SKM-1 (cell line): Measurements from ENCODE around the gene TBC1D24.
"Not testable (repeated sequence)": the region's sequence is repeated elsewhere in the genome, so short reads cannot be mapped to it uniquely, and the experiment has no call there.

Source experiments
- DNase-seq: peaks from one replicate; lab custom pipeline; 2025; ENCODE audit not compliant: unreplicated experiment; lab: John Stamatoyannopoulos, UW

Gene TBC1D24

DNA sequence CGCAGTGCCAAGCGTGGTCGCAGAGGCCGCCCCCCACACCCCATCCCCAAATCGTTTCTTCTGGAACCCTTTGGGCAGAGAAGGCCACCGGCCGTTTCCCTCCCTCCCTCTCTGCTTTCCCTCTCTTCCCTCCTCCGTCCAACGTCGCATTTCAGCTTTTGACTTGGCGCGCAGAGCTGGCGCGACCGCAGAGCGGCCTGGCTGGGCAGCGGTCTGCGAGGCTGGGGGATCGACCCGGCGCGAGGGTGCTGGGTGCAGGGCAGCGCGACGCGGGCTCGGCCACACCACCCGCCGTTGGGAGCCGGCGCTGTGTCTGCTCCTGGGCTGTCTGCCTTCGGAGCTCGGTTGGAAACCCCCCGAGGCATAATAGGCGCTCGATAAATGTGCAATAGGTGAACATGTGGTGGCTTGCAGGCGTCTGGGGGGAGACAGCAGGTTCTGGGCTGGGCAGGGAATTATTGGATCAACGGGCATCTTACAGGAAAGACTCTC lies 6.6 kb upstream of the TBC1D24 start:
- no peak for DNase-seq

DNA sequence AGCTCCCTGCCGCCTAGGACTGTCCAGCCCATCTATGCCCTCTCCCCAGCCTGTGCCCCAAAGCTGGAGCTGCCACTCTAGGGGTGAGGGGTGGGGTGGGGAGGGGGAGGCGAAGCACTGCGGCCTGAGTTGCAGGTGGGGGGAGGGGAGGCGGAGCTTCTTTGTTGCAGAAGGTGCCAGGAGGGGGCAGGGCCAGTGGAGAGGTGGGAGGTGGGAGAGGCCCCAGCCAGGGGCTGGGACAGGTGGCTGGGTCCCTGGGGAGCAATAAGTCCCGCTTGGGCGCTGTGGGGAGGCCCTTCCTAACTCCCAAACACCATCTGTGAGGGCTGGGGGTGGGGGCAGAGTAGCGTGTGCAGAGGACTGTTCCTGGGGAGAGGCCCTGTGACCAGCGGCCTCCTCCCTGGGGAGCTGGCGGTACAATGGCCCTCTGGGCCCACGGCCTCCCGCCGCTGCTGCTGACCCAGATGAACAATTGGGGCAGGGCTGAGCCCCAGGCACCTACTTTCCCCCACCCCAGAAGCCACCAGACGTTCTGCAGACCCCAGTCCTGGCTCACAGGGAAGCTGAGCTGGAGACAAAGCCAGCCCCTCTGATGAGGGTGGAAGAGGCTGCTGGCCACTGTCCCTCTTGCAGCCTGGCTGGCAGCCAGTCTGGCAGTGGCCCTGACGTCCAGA lies 6.1 kb upstream of the TBC1D24 start:
- DNase-seq = no peak

DNA sequence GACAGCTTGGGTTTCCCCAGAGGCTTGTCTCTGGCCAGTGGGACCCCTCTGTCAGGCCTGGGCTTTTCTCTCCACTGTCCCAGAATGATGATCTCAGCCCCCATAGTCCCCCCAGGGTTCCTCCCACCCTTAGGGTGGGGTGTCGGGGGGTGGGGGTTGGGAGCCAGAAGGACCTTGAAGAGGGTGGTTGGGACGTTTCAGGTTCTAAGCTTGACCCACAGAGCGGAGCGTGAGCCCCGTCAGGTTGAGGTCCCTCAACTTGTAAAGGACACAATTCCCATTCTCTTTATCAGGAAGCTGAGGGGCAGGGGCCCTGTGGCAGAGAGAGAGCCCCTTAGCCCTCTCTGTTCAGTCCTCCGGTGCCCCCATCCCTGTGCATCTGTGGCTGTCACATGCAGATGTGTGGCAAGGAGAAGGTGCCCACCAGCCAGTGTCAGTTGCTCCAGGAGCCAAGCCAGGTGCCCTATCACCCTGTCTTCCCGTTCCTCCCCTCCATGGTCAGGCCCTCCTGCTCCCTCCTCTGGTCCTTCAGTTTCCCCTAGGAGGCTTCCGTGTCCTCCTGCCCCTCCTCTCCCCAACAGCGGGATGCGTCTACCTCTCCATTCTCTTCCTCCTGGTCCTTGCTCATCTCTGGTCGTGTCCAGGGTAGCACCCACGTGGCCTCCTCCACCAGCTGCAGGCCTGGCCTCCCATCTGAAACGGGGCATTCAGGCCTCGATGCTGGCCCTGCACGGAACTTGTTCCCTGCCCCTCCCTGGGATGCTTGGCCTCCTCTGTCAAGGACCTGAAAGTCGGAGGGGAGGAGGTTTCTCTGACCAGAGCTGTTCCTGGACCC lies 5.3 kb upstream of the TBC1D24 start:
- DNase-seq = no peak

DNA sequence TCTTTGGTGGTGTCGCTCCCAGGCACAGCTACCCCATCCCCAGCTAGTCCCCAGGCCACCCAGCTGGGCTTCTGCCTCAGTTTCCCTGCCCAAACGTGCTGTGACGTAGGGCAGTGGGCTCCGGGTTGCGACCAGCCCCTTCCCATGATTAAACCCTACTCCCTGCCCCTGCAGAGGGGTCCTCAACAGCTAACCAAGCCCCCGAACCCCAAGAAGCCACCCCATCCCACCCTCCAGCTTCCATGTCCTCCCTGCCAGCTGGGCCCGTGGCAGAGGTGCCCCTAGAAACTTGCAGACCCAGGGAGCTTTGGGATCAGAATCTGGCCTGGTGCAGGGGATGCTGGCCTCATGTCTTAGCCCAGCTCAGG lies 4.7 kb upstream of the TBC1D24 start:
- no peak for DNase-seq

DNA sequence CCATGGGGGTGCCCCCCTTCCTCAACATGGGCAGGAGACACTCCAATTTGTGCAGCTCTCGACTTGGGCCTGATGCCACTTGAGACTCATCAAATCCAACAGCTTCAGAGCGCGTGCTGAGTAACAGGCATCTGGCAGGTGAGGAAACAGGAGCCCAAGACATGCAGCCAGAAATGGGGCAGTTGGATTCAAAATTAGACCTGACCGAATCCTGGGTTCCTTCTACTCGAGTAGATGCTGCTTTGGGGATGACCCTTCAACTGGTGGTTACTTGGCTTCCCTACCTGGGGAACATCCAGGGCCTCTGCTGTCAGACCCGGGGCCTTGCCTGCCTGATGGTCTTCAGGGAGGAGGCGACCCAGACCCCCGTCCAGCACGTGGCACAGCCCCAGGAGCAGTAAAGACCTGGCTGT lies 4.3 kb upstream of the TBC1D24 start:
- DNase-seq = no peak

DNA sequence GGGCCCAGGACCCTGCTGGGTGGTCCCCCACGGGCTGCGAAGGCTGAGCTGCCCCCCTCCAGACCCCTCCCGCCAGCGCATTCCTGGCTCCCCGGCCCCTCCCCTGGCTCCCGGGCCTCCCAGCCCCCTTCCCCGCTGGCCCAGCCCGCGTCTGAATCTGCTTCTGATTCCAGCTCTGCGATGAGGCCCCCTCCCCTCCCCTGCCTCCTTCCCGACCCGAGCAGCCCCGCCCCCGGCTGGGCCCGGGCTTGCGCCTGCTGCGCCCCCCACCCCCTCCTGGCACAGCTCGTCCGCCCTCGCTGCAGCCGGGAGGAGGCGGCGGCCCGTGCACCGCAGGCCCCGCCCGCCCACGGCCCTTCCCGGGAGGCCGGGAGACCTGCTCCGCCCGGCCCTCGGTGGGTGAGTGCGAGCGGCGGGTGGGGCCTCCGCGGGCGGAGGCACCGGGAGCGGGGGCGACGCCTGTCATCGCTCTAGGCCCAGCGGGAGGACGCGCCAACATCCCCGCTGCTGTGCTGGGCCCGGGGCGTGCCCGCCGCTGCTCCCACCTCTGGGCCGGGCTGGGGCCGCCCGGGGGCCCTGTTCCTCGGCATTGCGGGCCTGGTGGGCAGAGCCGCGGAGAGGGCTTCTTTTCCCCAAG lies 3.8 kb upstream of the TBC1D24 start, which contains the start of gene NTN3:
Gene NTN3 (plus strand): TSS at position 282 of the 637 bp plus-strand sequence. CDS start 405 bp downstream, outside the sequence.
- DNase-seq = no peak

DNA sequence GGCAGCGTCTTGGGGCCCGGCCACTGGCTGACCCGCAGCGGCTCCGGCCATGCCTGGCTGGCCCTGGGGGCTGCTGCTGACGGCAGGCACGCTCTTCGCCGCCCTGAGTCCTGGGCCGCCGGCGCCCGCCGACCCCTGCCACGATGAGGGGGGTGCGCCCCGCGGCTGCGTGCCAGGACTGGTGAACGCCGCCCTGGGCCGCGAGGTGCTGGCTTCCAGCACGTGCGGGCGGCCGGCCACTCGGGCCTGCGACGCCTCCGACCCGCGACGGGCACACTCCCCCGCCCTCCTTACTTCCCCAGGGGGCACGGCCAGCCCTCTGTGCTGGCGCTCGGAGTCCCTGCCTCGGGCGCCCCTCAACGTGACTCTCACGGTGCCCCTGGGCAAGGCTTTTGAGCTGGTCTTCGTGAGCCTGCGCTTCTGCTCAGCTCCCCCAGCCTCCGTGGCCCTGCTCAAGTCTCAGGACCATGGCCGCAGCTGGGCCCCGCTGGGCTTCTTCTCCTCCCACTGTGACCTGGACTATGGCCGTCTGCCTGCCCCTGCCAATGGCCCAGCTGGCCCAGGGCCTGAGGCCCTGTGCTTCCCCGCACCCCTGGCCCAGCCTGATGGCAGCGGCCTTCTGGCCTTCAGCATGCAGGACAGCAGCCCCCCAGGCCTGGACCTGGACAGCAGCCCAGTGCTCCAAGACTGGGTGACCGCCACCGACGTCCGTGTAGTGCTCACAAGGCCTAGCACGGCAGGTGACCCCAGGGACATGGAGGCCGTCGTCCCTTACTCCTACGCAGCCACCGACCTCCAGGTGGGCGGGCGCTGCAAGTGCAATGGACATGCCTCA lies 3.1 kb upstream of the TBC1D24 start:
- DNase-seq = no peak

DNA sequence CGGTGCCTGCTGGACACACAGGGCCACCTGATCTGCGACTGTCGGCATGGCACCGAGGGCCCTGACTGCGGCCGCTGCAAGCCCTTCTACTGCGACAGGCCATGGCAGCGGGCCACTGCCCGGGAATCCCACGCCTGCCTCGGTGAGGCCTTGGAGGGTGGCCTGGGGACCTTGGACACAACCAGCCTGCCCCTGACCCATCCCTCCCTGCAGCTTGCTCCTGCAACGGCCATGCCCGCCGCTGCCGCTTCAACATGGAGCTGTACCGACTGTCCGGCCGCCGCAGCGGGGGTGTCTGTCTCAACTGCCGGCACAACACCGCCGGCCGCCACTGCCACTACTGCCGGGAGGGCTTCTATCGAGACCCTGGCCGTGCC lies 2.5 kb upstream of the TBC1D24 start:
- no peak for DNase-seq

DNA sequence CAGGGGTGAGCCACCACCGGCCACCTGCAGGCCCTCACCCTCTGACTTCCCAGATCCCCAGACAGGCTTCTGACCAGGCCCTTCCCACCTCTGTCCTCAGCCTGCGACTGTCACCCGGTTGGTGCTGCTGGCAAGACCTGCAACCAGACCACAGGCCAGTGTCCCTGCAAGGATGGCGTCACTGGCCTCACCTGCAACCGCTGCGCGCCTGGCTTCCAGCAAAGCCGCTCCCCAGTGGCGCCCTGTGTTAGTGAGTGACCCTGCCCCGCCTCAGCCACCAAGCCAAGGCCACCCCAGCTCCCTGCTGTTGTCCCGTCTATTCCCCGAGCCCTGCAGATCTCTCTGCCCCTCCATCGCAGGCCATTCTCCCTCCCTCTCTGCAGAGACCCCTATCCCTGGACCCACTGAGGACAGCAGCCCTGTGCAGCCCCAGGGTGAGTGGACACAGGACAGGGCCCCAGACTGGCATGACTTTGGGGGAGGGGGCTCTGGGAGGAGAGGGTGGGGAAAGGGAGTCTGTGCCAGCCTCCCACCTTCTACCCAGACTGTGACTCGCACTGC lies 2.0 kb upstream of the TBC1D24 start:
- no peak for DNase-seq

DNA sequence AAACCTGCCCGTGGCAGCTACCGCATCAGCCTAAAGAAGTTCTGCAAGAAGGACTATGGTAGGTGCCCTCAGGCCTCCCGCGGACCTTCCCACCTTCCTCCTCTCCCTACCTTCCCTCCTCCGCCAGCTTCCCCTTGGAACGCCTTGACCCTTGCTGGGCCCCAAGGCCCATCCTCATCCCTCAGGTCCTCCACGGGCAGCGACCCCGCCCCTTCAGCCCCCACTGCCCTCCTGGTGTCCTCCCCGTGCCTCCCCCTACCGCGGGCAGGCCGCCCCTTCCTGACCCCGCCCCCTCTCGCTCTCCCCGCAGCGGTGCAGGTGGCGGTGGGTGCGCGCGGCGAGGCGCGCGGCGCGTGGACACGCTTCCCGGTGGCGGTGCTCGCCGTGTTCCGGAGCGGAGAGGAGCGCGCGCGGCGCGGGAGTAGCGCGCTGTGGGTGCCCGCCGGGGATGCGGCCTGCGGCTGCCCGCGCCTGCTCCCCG lies 1.4 kb upstream of the TBC1D24 start:
- DNase-seq = no peak

DNA sequence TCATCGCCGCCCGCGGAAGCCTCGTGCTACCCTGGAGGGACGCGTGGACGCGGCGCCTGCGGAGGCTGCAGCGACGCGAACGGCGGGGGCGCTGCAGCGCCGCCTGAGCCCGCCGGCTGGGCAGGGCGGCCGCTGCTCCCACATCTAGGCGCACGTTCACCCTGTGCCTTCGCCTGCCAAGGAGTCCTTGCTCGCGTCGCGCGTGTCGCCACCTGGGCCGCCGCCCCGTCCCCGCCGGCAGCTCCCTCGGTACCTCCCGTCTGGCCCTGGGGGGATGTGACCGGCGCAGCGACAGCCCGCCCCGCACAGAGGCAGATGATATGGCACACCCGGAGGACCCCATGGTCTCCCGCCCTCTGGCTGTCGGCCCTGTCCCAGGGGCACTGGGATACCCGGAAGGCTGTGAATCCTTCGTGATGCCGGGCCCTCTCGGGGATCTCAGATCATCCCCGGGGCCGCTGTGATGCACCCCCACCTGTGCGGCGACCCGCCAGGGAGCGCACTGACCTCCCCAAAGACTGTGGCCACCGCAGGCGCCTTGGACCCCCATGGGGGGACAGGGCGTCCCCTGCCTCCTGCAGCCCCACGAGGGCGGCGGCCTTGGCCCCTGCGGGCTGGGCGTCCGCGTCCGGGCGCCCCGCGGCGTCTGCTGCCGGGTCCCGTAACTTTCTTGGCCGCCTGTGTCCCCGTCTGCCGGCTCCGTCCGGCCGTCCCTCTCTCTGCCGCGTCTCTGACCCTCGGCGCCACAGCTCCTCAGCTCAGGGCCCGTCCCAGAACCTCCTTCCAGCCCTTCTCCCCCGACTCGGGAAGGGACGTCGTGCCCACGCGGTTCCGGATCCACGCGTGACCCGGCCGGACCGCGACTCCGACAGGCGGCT lies 689 bp upstream of the TBC1D24 start:
- DNase-seq = peak; percentile 41

DNA sequence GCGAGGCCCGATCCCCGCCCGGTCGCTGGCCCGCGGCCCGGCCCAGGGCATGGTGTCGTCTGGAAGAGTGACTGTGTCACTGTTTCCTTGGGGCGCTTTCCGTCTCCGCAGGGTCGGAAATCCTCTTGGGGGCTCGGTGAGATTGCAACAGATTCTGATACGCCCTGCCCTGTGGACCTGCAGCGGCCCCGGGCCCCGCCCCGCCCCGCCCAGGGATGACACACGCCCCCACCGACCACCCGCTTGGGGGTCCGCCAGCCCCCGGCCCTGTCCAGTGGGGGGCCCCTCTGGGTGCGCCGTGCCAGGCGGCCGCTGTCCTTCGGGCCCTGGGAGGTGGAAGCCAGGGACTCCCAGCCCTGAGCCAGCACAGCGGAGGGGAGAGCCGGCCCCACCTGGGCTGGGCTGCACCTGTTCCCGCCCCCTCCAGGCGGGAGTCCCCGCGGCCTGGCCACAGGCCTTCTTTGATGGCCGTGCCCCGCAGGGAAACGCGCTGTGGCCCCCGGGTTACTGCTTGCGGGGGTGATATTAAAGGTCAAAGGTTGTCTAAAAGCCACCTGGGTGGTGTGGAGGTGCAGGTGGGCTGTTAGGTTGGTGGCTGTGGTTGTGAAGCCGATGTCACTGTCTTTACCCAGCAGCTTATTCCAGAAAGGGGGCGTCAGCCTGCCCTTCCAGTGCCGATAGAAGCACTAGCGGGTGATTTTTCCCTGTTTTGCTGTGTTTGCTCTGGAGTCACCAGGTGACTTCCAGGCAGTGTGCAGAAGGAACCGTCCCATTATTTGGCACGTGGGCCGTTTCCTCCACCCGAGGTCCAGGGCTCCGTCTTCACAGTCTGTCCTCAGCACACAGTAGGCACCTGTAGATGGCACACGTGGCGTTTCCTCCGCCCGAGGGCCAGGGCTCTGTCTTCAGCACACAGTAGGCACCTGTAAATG lies 752 bp downstream of the TBC1D24 start:
- no peak for DNase-seq

DNA sequence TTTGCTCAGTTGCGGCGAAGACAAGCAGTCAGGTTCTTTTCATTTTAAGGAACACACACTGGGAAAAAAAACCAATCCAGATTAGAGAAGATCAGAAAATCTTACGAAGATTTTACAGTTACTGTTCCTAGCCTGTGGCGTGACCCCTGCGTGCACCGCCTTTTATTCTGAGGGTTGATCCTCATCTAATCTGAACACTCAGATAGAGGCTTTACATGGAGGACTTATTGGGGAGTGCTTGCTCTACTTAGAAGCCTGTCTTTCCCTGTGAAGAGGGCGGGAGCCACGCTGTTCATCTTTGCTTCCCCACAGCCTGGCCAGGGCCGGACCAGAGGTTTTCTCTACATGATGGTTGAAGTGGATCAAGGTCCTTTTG lies 1.4 kb downstream of the TBC1D24 start:
- DNase-seq = no peak

DNA sequence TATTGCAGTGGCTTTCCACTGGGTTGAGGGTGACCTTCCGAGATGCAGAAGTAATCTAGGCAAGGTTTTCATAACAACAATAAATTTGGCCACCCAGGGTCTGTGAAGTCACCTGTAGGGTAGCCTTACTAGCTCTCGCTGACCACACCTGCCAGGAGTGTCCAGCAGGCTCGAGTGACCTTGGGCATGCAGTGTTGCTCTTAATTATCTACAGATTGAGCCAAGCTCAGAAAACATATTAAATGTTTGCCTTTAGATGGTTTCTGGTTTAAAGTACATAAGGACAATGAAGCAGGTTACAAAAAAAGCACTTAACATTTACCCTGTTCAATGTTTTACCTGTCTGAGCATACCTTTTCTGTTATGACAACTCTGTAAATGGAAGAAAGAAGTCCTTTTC lies 1.8 kb downstream of the TBC1D24 start:
- DNase-seq = no peak

DNA sequence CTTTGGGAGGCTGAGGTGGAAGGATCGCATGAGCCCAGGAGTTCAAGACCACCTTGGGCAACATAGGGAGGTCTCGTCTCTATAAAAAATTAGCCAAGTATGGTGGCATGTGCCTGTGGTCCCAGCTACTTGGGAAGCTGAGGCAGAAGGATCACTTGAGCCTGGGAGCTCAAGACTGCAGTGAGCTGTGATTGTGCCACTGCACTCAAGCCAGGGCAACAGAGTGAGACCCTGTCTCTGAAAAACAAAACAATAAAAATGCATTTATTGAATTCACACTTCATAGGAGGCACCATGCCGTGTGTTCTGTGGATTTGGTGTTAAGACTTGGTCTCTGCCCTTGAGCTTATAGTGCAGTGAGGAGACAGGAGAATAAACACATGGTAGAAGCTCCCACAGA lies 2.4 kb downstream of the TBC1D24 start:
- DNase-seq = no peak

DNA sequence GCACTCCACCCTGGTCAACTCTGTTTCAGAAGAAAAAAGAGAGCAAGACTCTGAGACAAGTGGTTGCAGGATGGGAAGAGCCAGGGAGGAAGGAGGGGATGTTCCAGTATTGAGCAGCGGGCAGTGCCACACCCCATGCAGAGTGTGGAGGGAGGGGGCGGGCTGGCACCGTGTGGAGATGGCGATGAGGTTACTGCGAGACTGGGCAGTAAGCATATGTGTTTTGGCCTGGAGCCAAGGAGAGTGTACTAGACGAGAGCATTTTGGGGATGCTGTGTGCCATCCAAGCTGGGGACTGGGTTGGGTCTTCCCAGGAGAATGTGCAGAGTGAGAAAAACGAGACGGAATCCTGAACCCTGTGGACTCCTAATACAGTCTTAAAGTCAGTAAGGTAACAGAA lies 3.4 kb downstream of the TBC1D24 start:
- DNase-seq = no peak

DNA sequence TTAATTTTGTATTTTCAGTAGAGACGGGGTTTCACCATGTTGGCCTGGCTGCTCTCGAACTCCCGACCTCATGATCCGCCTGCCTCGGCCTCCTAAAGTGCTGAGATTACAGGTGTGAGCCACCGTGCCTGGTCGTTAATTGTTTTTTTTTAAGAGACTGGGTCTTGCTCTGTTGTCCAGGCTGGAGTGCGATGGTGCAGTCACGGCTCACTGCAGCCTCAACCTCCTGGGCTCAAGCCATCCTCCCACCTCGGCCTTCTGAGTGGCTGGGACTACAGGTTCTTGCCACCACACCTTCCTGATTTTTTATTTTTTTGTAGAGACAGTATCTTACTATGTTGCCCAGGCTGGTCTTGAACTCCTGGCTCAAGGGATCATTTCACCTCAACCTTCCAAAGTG lies 5.1 kb downstream of the TBC1D24 start:
- DNase-seq = not testable (repeated sequence)

DNA sequence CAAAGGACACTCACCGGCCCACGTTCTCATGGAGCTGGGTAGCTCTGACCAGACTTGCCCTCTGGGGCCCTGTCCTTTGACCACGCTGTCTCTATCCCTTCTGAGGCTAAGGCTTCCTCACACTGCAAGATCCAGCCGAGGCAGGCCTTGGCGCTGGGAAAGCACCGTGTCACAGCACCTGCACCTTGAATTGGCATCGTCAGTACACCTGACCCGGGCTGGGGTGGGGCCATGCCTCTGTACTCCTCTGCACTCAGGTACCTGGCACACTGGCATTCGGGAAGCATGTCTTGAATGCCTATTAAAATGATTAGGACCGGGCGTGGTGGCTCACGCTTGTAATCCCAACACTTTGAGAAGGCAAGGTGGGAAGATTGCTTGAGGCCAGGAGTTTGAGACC lies 6.0 kb downstream of the TBC1D24 start:
- DNase-seq = no peak

DNA sequence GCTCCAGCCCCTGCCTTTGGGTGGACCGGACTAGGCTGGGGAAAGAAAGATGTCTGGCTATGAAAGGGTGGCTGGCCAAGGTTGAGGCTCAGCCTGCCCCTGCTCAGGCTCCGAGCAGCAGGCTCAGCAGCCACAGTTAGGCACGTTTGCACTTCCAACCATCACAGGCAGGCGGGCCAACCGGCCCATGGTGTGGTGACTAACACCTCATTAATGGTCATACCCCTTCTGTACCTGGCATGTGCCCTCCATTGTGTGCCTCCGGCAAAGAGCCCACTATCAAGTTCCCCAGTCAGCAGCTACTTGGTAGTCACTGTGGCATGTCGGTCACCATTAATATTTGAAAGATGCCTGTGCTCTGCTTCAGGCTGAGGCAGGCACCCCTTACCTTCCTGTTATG lies 6.7 kb downstream of the TBC1D24 start:
- DNase-seq = no peak
